NCI-H2029 (cell line): ENCODE data around the gene GGNBP2.
"Not testable (repeated sequence)": the region's sequence is repeated elsewhere in the genome, so short reads cannot be mapped to it uniquely, and the experiment has no call there.

ENCODE experiments used
- DNase-seq: peaks from one replicate; lab custom pipeline; 2025; lab: John Stamatoyannopoulos, UW

The GGNBP2 gene, protein sequence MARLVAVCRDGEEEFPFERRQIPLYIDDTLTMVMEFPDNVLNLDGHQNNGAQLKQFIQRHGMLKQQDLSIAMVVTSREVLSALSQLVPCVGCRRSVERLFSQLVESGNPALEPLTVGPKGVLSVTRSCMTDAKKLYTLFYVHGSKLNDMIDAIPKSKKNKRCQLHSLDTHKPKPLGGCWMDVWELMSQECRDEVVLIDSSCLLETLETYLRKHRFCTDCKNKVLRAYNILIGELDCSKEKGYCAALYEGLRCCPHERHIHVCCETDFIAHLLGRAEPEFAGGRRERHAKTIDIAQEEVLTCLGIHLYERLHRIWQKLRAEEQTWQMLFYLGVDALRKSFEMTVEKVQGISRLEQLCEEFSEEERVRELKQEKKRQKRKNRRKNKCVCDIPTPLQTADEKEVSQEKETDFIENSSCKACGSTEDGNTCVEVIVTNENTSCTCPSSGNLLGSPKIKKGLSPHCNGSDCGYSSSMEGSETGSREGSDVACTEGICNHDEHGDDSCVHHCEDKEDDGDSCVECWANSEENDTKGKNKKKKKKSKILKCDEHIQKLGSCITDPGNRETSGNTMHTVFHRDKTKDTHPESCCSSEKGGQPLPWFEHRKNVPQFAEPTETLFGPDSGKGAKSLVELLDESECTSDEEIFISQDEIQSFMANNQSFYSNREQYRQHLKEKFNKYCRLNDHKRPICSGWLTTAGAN

DNA sequence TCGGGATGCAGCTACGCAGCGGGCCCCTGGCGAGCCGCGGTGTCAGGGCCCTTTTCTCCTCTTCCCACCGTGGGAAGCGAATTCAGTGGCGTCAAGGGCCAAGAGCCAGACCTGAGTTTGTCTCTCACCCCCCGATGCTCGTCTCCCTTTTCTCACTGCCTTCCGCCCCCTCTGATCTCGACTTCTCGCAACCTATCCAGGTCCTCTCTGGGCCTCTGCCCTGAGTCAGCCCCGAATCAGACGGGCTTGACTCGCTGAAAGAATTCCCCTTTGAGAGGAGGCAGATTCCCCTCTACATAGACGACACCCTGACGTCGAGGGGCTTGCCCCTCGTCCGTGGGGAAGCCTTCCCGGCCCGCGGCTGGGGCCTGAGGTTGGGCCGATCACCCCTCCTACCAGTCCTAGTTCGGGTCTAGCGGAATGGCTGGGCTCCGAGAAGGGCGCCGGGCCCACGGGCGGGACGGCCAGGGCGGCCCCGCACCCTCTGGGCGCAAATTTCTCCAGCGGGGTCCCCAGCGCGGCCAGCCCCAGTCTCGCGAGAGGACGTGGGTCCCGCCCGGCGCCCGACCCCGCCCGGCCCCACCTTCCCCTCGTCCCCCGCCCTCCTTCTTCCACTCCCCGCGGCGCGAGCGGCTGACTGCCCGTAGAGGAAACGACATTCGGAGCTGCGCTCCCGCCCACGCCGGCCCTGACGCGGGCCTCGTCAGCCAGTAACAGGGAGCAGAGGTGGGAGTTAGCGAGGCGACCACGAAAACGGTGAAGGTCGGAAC is at the start of gene GGNBP2:
GGNBP2 (plus strand) TSS at position 613 of the 770 bp plus-strand sequence. CDS start 806 bp downstream, outside the sequence.
- peak; percentile 83 for DNase-seq

DNA sequence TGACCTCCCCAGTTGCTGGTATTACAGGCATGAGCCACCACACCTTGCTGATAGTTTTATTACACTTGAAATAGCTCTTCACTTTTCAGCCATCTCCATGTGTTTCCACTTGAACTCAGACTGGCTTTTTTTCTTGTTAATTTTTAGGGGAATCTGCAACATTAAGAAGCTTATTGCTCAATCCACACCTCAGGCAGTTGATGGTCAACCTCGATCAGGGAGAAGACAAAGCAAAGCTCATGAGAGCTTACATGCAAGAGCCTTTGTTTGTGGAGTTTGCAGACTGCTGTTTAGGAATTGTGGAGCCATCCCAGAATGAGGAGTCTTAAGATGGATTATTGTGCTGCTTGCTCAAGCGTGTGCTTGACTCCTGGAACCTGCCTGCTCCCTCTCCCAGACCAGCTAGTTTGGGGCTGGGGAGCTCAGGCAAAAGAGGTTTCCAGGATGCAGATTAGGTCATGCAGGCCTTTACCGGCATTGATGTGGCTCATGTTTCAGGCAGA is 49.6 kb upstream of the GGNBP2 start:
- no peak for DNase-seq

DNA sequence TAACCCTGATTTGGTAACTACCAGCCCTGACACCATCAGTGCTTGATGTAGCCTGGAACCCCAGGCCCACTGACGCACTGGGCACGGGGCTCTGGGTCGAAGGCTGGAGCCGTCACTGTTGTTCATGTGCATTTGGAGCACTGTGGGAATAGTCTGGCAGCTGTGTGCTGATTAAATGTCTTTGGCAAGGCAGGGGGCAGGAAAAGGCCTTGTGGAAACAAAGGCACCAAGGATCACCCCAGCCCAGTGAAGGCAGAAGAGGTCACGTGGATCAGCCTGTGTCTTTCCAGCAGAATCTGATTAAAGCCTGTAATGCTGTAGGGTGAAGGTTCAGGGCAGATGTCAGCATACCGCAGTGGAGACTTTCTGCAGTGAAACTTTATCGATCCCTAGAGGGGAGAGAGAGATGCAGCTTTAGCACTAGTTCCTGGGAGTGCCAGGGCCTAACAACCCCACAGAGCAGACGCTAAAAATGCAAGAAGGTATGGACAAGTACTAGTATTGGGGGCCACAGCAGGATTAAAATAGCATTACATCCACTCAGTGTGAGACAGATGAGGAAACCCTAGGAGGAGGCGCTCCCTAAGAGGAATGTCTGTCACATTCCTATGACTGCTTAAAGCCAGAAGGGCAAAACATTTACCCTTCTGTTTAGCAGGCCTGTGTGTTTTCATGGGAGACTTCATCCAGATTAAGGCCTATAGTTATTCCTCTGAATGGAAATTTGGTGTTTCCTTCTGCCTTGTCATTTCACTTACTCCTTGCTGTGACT is 48.5 kb upstream of the GGNBP2 start:
- no peak for DNase-seq

DNA sequence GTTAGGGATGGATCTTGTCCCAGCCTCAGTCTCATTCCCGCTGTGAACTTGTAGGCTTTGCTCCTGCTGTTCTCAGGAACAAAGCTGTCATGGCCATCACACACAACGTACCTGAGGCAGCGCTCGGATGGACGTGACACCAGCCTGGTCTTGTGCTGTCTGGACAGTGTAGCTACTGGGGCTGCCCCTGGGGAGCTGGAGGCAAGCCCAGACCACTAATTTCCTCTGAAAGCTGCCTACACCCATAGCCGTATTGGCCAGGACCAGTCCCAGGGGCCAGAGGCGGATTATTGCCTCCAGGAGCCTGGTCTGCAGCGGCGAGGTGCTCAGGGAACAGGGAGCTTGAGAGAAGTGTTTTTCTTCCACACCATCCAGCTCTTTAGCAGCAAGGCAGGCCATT is 46.6 kb upstream of the GGNBP2 start:
- no peak for DNase-seq

DNA sequence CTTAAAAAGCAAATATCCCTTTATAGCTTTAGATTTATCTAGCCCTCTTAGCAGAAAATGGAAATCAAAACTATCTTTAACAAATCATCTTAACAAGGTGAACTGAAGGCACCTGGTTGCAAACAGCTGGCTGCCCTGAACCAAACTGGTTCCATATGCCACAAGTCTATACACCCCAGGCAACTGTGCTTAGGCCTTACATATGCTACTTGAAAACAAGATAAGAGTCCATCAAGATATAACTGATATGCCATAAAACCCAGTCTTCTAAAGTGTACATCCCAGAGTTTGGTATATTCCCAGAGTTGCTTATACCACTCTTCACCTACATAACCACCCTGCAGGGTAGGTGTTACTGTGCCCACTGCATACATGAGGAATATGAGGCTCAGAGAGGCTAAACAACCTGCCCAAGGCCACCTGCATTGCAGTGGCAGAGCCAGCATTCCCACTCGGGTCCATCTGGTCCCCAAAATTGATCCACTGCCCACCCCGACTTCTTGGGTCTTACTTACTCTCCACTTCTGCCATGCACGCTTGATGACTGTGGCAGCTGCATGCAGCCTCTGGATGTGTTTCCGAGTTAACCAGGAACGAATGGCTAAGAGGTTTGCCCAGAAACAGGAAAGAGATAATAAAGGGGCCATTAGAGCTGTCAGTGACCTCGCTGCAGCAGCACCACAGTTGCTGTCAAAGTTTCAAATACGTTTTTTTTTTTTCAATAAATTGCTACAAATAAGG is 46.0 kb upstream of the GGNBP2 start:
- DNase-seq, result no peak

DNA sequence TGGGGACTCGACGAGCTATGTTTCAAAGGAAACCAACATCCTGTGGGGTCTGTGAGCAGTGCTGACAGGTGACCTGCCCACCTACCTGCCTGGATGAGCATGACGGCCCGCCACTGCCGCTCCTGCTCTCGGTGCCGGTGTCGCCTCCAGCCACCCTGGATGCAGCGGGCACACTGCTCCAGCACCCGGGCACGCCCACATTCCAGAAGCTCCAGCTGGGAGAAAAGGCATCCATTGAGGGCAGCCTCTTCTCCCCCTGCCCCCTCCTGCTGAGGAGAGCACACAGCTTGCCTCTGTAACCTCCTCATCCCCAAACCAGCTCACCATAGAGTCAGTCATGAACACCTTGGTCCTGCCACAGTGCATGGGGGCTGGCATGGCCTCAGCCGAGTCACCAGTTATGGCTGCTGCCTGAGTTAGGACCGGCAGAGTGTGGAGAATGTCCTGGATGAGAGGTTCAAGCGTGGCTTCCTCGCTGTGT is 43.9 kb upstream of the GGNBP2 start:
- no peak for DNase-seq

DNA sequence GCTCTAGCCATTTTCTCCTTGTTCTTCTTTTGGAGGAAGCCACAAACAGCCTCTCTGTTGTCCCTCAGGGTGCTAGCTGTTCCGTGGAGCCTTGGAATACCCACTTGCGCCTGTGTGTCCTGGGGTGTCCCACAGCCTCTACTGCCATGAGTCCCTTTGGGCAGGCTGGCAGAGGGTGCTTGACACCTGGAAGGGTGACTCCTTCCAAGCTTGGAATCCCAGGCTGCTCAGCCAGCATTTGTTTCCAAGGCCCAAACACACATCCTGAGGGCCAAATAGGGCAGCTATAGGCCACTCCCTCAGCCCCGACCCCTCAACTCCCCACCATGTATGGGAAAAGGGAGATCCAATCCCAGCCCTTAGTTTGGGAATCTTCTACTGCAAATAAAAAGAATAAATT is 43.4 kb upstream of the GGNBP2 start:
- DNase-seq, result no peak

DNA sequence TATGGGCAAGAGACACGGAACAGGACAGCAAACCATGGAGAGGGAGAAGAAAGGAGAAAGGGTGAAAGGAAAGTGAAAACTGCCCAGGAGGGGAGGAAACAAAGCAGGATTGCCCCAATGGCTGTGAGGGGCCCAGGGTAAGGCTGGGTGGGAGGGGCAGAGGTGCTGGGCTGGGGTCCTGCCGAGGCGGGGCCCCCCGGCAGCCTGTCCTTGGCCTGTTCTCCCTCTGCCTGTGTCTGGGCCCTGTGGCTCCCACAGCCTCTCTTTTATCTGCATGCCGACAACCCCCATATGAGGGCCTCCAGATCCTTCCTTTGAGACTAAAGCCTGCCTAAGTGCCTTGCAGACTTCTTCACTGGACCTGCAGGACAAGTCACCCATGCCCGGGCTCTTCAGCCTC is 42.8 kb upstream of the GGNBP2 start:
- no peak for DNase-seq

DNA sequence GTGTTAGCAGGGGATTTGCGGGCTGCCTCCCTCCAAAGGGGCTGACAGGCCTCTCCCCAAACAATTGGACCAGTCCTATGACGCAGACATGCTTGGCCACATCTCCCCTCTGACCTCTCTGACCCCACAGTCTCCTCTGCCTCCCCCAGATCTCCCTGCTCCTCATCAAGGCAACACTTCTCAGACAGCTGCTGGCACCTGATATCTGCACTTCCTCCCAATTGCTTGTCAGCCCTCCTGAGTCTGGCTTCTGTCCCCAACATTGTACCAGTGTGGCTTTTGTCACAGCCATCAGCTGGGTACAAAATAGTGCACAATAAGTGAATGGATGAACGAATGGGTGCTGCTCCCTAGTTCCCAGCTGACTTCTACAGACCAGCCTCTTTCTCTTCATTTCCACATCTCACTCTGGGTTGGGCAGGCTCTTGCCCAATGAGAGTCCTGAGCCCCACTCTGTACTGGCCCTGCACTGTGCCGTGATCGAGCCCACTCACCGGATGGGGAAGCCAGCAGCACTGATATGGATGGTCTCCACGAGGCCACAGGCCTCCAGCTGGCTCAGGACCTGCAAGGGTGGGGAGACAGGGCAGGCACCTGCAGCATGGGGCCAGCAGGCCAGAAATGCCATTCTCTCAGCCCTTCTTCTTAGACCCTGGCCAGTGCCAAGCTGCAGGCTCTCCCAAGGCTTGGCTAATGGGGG is 41.1 kb upstream of the GGNBP2 start:
- DNase-seq, result no peak

DNA sequence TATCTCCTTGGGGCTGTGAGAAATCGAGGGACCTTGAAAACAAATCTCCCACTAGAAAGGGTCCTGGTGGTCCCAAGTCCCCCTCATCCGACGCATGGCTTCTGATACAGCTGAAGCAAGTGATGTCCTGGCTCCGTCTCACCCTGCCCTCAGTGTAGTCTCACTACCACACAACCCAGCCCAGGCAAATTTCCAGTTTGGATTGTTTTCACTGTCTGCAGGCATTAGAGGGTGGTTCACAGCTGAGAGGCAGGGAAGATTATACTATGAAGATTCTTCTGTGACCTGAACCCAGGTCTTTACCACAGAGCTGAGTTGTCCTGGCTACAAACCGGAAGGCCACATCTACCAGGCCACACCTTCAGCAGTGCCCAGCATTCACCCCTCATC is 40.6 kb upstream of the GGNBP2 start:
- no peak for DNase-seq

DNA sequence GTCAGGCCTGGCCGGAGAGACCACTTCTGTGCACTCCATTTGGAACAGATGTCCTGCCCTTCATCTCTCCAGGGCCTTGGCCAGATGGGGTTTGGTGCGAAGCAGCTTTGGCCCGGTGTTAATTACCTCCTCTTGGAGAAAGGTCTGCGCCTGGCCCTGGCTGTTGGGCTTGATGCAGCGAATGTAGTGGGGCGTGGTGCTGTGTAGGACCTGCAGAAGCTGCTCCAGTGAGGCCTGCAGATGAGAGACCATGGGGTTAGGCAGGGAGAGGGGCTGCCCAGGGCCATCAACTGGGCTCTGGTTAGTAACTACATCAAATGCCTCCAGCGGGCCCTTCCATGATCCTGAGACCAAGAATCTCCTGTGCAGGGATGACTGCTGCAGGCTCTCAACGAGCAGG is 39.5 kb upstream of the GGNBP2 start:
- DNase-seq, result no peak

DNA sequence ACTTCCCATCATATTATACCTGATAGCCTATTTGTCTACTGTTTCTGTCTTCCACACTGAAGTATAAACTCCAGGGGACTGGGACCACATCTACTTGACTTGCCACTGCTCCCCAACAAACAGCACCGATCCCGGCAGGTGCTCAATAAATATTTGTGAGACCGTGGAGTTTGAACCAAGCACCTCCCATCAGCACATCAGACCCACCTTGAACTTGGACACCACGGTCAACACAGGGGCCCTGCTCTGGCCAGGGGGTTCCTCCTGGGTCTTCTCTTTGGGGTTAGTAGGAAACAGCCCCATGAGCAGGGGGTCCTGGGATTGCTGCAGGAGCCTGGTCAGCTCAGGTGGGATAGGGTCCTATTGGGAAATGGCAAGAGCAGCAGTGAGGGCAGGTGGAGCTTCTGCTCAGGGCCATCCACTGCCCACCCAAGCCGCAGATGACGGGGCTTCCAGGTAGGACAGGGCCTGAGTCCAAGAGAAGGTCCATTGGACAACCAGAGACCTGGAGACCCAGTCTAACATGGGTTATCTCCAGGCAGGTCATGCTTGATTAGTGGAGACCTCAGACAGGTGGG is 38.4 kb upstream of the GGNBP2 start:
- DNase-seq, result no peak

DNA sequence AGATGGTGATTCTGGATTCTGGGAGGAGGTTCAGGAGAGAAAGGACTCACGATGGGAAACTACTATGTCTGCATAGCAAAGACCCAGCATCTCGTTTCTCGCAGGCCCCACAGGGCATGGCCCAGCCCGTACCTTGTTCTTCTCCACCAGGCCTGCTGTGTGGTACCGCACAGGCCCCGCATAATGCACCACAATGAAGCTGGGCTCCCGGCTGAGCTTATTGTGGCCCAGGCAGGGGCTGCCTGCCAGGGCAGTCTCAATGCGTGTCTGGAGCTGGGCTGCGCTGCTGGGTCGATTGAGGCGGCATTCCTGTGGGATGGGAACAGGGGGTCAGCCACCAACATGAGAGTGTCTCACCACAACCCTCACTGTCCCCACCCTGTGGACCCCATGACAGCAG is 37.9 kb upstream of the GGNBP2 start:
- no peak for DNase-seq

DNA sequence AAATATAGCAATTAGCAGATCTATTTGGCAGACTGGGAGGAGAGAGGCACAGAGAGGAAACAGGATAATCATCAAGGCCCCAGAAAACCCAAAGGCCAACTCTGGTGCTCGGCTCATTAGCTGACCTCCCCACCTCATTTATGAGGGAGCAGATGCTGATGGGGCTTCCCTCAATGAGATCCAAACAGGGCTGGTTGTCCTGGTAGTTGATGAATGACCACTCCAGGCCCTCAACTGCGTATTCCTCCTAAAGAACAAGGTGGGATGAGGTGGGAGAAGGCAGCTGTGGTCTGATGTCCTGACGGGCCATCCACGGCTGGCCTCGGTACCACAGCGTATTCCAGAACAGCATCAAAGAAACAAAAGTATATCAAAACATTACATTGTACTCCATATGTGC is 37.5 kb upstream of the GGNBP2 start:
- no peak for DNase-seq

DNA sequence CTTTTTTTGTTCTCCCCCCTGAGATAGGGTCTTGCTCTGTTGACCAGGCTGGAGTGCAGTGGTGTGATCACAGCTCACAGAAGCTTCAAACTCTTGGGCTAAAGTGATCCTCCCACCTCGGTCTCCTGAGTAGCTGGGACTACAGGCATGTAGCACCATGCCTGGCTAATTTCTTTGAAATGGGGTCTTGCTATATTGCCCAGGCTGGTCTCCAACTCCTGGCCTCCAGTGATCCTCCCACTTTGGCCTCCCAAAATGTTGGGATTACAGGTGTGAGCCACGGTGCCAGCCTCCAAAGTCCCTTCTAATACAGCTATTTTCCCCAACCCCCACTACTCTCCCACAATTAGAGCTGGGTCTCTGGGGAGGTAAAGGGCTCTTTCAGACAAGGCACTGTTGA is 36.3 kb upstream of the GGNBP2 start:
- DNase-seq, result not testable (repeated sequence)

DNA sequence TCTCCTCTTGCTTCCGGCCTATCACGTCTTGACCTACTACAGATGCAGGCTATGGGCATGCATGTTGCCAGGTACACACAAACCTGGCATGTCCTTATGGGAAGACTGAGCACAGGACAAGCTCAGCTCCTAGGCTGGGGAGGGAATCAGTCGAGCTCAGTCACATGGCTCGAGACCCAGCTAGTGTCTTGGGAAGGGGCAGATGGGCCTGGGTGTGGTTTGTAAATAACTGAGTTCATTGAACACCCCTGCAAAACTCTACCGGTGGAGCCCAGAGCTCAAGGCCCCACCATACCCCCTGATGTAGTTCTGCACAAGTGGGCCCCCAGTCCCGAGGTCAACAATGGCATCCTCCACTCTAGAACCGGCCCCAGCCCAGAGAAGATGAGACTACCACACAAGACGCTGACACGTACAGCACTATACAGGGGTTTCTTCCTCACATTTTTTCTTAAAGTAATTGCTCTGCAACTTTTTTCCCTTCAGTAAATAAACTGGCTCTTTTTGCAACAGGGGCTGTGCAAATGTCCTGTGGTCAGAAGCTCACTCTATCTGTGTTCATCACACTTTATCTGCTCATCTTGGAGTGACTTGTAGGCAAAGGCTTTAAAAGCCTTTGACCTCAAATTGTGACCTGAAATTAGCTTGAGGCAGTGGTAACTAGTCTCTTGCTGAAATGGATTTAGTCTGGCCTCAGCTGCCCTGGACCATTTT is 35.3 kb upstream of the GGNBP2 start:
- DNase-seq, result no peak

DNA sequence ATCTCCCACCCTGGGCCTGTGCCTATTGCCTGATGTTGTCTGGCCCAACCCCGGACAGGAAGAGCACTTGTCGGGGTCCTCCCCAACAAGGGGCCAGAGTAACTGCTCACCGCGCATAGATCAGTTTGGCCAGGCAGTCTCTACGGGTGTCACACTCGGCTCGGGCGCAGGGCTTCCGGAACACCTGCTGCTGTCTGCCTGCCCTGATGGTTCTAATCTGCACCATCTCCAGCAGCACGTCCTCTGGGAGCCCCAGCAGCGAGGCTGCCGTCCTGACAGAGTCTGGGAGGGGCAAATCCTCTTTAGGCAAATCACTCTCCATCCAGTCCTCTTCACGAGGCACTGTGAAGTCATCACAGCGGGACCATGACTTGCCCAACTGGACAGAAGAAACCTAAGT is 34.1 kb upstream of the GGNBP2 start:
- no peak for DNase-seq

DNA sequence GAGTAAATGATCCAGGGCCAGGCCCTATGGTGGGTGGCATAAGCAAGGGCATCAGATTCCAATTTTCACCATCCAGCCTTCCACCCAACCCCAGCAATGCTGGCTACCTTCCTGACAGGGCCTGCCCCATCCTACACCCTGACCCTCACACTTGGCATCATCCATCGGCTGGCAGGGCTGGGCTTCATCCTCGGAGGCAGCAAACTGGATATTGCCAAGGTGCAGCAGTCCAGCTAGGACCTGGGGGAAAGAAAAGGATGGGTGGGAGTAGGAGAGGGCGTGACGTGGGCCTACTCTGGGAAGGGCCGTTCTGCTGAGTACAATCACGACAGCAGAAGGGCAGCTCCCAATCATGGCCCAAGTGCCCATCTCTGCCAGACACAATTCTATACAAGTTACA is 33.5 kb upstream of the GGNBP2 start:
- no peak for DNase-seq

DNA sequence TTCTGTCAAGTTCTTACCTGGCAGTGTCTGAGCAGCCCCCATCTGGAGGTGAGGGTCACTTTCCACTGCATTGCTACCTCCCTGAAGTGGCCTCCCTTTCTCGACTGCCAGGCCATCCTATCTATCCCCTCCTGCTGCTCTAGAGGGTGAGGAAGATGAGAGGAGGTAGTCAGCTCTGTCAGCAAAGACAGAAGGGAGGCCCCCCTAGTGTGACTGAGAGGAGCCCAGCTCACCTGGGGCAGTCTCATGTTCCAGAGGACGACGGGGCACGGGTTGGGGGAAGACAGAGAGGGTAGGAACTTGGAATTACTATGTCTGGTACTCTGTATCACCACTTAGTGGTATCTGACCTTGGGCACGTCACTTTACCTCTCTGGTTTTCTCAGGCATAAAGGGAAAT is 32.1 kb upstream of the GGNBP2 start:
- no peak for DNase-seq
